DMS 273 (cell line): Measurements from ENCODE around the gene SLC35D2.
"Not testable (repeated sequence)": the region's sequence is repeated elsewhere in the genome, so short reads cannot be mapped to it uniquely, and the experiment has no call there.

ENCODE experiments used
- DNase-seq: peaks from one replicate; lab custom pipeline; 2025; ENCODE audit not compliant: unreplicated experiment; lab: John Stamatoyannopoulos, UW

Gene SLC35D2

GRCh38 chr9:96361668-96362067 lies 21.8 kb downstream of the SLC35D2 start:
- DNase-seq = no peak

GRCh38 chr9:96360976-96361375 lies 22.5 kb downstream of the SLC35D2 start:
- DNase-seq = no peak

GRCh38 chr9:96360523-96360922 lies 23.0 kb downstream of the SLC35D2 start:
- not testable (repeated sequence) for DNase-seq

- DNase-seq = no peak
These were observed 32.6 kb downstream of the SLC35D2 start for GRCh38 chr9:96350866-96351265.

GRCh38 chr9:96348261-96348660 lies 35.2 kb downstream of the SLC35D2 start:
- no peak for DNase-seq

- no peak for DNase-seq
These were observed 38.0 kb downstream of the SLC35D2 start for GRCh38 chr9:96345551-96345950.

GRCh38 chr9:96344458-96345180 lies 38.9 kb downstream of the SLC35D2 start:
- DNase-seq = peak; percentile 64

GRCh38 chr9:96343515-96344360 lies 39.8 kb downstream of the SLC35D2 start:
- DNase-seq = peak; percentile 15

GRCh38 chr9:96342571-96343245 lies 40.8 kb downstream of the SLC35D2 start:
- no peak for DNase-seq

- no peak for DNase-seq
These were observed 42.8 kb downstream of the SLC35D2 start for GRCh38 chr9:96340707-96341106.

GRCh38 chr9:96338299-96338698 lies 45.2 kb downstream of the SLC35D2 start:
- DNase-seq = no peak

- DNase-seq = no peak
These were observed 49.6 kb downstream of the SLC35D2 start for GRCh38 chr9:96333958-96334357.

GRCh38 chr9:96331236-96331947 lies 52.1 kb downstream of the SLC35D2 start:
- DNase-seq = no peak

GRCh38 chr9:96327694-96328352 lies 55.7 kb downstream of the SLC35D2 start:
- peak; percentile 67 for DNase-seq

GRCh38 chr9:96323169-96323568 lies 60.3 kb downstream of the SLC35D2 start:
- DNase-seq = no peak

GRCh38 chr9:96322736-96323135 lies 60.8 kb downstream of the SLC35D2 start:
- not testable (repeated sequence) for DNase-seq

GRCh38 chr9:96322210-96322609 lies 61.3 kb downstream of the SLC35D2 start:
- DNase-seq = not testable (repeated sequence)

- DNase-seq = no peak
These were observed 62.0 kb downstream of the SLC35D2 start for GRCh38 chr9:96321515-96321914.

- no peak for DNase-seq
These were observed 62.7 kb downstream of the SLC35D2 start for GRCh38 chr9:96320749-96321280.

GRCh38 chr9:96318921-96319565 lies 64.5 kb downstream of the SLC35D2 start:
- no peak for DNase-seq
